ENCODE data around the gene GLT1D1.

The GLT1D1 gene

DNA sequence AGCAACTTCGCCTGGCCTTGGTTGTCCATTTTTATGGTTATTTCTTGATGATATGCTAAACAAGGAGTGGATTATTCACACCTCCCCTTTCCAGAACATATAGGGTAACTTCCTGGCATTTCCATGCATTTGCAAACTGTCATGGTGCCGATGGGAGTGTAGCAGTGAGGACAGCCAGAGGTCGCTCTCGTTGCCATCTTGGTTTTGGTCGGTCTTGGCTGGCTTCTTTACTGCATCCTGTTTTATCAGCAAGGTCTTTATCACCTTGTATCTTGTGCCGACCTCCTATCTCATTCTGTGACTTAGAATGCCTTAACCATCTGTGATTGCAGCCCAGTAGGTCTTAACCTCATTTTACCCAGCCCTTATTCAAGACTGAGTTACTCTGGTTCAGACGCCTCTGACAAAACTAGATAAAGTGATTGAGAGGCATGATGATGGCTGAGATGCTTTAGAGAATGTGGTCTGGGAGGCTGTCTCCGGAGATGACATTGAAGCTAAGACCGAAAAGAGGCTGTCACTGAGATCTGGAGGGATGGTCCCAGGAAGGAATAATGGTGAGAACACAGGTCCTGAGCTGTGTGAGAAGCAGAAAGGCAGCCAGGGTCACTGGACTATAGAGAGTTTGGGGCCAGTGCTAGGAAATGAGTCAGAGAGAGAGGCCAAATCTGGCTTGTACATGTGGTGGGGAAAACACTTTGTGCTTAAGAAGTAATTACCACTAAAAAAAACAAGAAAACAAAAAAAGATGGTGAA is 2.9 kb downstream of the GLT1D1 start:
- no peak for DNase-seq

DNA sequence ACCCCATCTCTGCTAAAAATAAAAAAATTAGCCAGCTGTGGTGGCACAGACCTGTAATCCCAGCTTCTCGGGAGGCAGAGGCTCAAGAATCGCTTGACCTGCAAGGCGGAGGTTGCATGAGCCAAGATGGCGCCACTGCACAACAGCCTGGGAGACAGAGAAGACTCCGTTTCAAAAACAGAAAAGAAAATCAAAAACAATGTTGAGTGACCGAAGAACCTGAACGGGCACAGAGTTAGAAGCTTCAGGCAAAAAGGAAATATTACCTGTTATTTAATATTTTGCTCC is 3.5 kb downstream of the GLT1D1 start:
- no peak for DNase-seq

DNA sequence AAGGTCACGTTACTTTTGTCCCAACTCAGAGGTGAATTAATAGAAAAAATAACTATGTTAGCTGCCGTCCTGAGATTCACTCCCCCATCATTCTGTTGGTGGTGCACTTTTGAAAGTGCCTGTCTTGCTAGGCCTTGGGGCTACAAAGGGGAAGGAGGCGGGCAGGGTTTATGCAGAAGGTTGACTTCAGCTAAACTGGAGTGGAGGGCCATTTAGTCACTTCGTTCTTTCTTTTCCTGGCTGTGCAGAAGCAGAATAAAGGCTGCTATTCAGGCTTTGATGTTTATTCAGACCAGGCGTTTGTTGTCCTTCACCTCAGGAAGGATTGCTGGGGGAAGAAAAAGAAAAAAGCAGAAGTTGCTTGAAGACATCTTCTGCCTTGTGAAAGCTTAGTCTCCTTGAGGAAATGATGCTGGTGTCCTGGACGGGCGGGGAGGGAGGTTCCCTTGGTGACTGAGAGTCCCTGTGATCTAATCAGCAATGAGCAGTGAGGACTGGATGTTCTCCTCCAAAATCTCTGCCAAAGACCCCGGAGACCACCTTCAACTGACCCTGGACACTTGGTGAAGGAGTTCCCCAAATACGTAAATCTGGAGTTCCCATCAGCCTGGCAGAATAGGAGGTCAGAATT is 4.0 kb downstream of the GLT1D1 start:
- no peak for DNase-seq

- no peak for DNase-seq
These were observed 6.0 kb downstream of the GLT1D1 start for GRCh38 chr12:128859311-128859710.

GRCh38 chr12:128861226-128862016 is 8.1 kb downstream of the GLT1D1 start:
- DNase-seq: no peak

GRCh38 chr12:128863957-128864356 is 10.7 kb downstream of the GLT1D1 start:
- DNase-seq: no peak

GRCh38 chr12:128864516-128865186 is 11.4 kb downstream of the GLT1D1 start:
- no peak for DNase-seq

DNA sequence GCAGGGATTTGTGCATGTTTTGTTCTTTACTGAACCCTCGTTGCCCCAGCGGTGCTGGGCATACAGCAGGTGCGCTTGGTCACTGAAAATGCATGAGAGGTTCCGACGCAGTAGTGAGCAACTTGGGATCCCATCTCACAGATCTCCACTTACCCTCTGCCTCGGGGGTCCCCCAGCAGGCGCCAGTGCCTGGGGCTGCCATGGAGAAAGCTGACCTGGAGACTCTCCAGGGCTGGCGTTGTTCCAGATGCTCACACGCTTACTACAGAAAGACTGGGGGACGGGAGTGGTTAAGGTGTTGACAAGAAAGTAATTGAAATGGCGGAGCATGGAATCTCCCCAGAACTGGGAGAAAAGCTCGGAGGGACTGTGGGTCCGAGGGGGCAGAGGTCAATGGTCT is 14.2 kb downstream of the GLT1D1 start:
- no peak for DNase-seq

GRCh38 chr12:128871516-128871892 is 18.2 kb downstream of the GLT1D1 start:
- DNase-seq: no peak

- DNase-seq: no peak
These were observed 19.0 kb downstream of the GLT1D1 start for GRCh38 chr12:128872303-128872702.

DNA sequence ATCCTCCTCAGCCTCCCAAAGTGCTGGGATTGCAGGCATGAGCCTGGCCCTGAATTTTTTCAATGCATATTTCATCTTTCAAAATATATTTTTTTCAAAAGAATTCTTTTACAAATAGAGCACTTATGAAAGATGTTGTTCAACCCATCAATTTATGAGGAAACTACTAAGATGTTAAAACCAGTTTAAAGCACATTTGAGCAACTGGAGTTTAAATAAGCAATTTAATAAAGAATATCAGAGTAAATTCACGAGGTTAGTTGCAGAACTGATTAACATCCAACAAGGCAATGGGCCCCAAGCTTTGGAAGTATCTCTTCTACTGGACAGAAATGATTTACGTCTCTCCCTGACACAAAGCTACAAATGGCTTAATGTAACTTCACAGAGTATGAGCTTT is 23.3 kb downstream of the GLT1D1 start:
- DNase-seq: no peak

DNA sequence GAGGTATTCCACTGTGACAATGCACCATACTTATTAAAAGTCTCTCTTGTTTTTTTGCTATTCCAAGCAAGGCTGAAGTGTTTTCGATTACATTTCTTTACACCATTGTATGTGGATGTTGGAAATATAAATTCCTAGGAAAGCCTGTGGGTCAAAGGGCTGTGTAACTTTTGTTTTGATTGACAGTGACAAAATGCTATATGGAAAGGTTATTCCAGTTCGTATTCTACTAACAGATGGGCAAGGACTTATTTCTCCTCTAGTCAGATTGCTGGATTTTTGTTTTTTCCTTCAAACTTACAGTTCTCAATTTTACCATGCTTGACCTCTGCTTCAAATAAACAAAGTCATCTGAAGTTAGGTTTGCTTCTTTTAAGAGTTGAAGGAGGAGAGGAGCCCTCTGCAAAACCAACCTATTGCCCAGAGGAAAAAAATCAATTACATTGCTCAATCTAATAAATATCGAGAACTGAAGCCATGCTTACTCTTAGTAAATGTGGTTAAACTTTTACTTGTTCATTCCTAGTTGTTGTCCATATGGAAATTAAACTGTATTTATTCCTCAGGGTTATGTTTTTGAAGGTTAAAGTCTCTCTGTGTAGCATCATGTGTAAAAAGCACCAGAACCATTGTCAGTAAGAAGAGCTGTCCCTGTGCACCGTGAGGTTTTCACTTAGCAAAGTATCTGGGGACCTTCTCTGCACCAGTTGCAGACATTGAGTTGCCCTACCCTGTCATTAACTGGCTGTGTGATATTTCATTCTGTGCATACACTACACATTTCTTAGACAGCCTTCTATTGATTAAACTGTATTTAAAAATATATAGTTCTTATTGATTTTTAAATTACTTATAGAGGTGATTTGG is 26.9 kb downstream of the GLT1D1 start:
- no peak for DNase-seq

DNA sequence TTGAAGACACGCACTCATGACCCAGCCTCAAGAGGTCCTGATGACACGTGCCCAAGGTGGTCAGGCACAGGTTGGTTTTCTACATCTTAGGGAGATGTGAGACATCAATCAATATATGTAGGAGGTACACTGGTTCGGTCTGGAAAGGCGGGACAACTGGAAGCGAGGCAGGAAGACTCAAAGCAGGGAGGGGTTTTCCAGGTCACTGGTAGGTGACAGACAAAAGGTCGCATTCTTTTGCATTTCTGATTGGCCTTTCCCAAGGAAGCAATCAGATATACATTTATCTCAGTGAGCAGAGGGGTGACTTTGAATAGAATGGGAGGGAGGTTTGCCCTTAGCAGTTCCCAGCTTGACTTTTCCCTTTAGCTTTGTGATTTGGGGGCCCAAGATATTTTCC is 38.6 kb downstream of the GLT1D1 start:
- DNase-seq: no peak

- no peak for DNase-seq
These were observed 50.0 kb downstream of the GLT1D1 start for GRCh38 chr12:128903236-128903635.

DNA sequence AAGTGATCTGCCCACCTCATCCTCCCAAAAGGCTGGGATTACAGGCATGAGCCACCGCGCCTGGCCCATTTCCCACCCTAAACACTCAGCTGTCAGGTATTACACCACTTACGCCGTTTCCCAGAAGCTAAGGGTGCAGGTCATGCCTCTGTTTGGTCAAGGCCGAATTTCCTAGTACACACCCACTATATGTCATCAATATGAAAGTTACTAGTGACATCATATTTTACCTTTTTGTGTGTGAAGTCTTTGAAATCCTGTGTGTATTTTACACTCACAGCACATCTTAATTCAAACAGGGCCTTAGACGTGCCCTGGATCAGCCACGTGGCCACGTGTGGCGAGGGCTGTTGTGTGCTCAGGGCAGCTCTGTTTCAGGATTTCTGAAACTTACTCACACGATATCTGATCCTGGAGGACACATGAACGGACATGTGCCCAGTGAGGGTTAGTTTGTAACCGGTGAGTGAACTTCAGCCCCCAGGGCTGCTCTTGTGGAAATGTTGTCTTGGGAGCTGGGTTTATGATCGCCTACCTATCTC is 51.8 kb downstream of the GLT1D1 start:
- no peak for DNase-seq

- DNase-seq: no peak
These were observed 53.3 kb downstream of the GLT1D1 start for GRCh38 chr12:128906485-128907137.

DNA sequence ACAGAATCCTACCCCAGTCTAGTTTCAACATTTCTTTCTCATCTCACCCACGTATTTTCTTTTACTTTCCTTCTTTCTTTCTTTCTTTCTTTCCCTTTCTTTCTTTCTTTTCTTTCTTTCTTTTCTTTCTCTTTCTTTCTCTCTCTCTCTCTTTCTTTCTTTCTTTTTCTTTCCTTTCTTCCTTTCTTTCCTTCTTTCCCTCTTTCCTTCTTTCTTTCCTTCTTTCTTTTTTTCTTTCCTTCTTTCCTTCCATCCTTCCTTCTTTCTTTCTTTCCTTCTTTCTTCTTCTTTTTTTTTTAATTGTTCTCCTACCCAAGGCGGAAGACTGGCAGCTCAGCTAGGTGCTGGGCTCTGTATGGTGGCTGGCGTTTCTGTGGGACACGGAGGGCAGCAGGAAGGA is 55.0 kb downstream of the GLT1D1 start:
- no peak for DNase-seq

GRCh38 chr12:128909653-128910052 is 56.4 kb downstream of the GLT1D1 start:
- DNase-seq: no peak

DNA sequence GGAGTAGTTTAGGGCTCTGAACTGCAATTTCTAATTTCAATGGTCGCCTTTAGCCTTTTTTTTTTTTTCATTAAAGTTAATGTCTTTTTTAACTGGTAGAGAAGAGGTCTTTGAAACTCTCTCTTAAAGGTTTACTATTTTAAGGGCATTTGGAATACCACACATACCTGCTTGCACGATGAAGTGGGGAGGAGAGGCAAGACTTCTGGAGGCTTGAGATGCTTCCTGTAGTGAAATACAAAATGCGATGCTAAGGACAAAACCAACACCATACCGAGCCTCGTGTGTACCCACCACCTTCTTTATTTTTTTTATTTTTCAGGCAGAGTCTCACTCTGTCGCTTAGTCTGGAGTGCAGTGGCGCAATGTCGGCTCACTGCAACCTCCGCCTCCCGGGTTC is 57.4 kb downstream of the GLT1D1 start:
- DNase-seq: no peak

GRCh38 chr12:128911861-128912260 is 58.6 kb downstream of the GLT1D1 start:
- no peak for DNase-seq

- no peak for DNase-seq
These were observed 61.8 kb downstream of the GLT1D1 start for GRCh38 chr12:128914908-128915563.

All from T1000 (cell line).